GM10266 (cell line): ENCODE results near the gene ZNF407.

Experiments used
- DNase-seq: peaks from one replicate; pipeline ENCODE4 v3.0.0; 2012; ENCODE audit errors: extremely low spot score
- CTCF ChIP-seq: IDR thresholded peaks from 2 replicates; pipeline ENCODE4 v1.5.1; 2012; ENCODE audit warnings: mild to moderate bottlenecking, low read depth; ENCODE audit not compliant: control insufficient read depth, insufficient read depth; ENCODE audit errors: missing control alignments

Gene ZNF407

GRCh38 chr18:74916773-74917393 lies 319.2 kb downstream of the ZNF407 start:
- DNase-seq: no peak
- no peak for TF ChIP-seq CTCF

- no peak for TF ChIP-seq CTCF
- DNase-seq: no peak
These were observed 320.7 kb downstream of the ZNF407 start for GRCh38 chr18:74918276-74918790.

- TF ChIP-seq CTCF: no peak
- DNase-seq: no peak
These were observed 323.6 kb downstream of the ZNF407 start for GRCh38 chr18:74921057-74921820.

- no peak for DNase-seq
- no peak for TF ChIP-seq CTCF
These were observed 328.4 kb downstream of the ZNF407 start for GRCh38 chr18:74926051-74926450.

- DNase-seq: no peak
- TF ChIP-seq CTCF: no peak
These were observed 330.7 kb downstream of the ZNF407 start for GRCh38 chr18:74928194-74928968.

GRCh38 chr18:74929110-74929509 lies 331.4 kb downstream of the ZNF407 start:
- DNase-seq: no peak
- TF ChIP-seq CTCF: no peak
